Fibroblast of lung (primary cell): ENCODE results near the gene CBFB.

ENCODE experiments used
- EZH2 ChIP-seq: IDR thresholded peaks from 2 replicates; pipeline ENCODE4 v1.5.1; 2012; ENCODE audit warnings: low read length, control low read depth, mild to moderate bottlenecking; ENCODE audit errors: missing control alignments
- TF ChIP-seq, protein P1 (sequence below), 2 donors: IDR thresholded peaks in 1 of 2; conservative IDR thresholded peaks in 1 of 2; 1 replicate in 1 of 2; 2 replicates in 1 of 2; pipeline ENCODE4 v1.5.1; 2011 to 2012; ENCODE audit warnings: low read length in 2 of 2, control low read depth in 1 of 2, inconsistent platforms in 1 of 2, low read depth in 1 of 2, mild to moderate bottlenecking in 1 of 2

DNA sequence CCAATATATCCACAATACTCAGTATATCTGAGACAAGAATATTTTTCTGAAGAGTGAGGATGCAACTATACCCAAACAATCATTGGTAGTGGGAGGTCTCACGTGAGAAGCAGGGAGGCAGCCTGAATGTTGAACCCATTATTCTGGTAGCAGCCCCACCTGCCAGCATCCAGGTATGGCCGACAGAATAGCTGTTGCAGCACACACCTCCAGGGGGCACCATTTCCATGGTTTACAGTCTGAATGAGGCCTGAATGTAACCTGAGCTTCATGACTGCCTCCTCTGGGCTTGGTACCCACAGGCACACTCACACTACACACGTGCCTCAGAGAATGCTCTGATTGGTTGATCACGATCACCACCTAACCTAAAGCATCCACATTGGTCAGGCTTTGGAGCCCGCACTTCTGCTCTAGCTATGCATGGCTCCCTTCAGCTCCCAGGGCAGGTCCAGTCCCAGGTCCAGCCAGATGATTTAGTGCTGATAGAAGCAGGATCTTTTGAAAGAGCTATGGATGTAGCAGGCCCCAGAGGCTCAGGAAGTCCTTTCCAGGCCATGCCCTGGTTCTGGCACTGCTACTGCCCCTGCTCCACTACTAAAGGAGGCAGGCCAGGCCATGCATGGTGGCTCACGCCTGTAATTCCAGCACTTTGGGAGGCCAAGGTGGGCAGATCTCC is 11.0 kb upstream of the CBFB start:
- TF ChIP-seq, protein P1, sequence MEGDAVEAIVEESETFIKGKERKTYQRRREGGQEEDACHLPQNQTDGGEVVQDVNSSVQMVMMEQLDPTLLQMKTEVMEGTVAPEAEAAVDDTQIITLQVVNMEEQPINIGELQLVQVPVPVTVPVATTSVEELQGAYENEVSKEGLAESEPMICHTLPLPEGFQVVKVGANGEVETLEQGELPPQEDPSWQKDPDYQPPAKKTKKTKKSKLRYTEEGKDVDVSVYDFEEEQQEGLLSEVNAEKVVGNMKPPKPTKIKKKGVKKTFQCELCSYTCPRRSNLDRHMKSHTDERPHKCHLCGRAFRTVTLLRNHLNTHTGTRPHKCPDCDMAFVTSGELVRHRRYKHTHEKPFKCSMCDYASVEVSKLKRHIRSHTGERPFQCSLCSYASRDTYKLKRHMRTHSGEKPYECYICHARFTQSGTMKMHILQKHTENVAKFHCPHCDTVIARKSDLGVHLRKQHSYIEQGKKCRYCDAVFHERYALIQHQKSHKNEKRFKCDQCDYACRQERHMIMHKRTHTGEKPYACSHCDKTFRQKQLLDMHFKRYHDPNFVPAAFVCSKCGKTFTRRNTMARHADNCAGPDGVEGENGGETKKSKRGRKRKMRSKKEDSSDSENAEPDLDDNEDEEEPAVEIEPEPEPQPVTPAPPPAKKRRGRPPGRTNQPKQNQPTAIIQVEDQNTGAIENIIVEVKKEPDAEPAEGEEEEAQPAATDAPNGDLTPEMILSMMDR (conservative IDR thresholded peaks at IDR 0.05 in 1 of 2, IDR thresholded peaks at IDR 0.05 in 1 of 2; ENCODE audit: low read depth in 1 of 2, low read length in 2 of 2) = peak; percentile 60 to 80
- no peak for TF ChIP-seq EZH2
